Right renal cortex interstitium (tissue), 3 donors: Measurements from ENCODE around the gene FAM8A1. TPM values are rescaled to one million over a fixed set of nuclear protein-coding genes. Genes with fewer than 3 reads are reported as not detected.
"Not testable (repeated sequence)": the region's sequence is repeated elsewhere in the genome, so short reads cannot be mapped to it uniquely, and the experiment has no call there.

Experiments used
- DNase-seq, 3 donors: peaks; one replicate each; pipeline ENCODE4 v3.0.0-alpha.2; 2013; ENCODE audit warnings: low read depth in 3 of 3, low spot score in 2 of 3
- polyA plus RNA-seq, 3 donors: library from polyadenylated mRNA; unstranded; fragments of 120-200 nt; gene quantifications; one replicate each; pipeline ENCODE4 v1.2.1, GENCODE V29; 2013; ENCODE audit not compliant: insufficient read length in 3 of 3

The FAM8A1 gene
- polyA plus RNA-seq = 10 to 100 TPM; 43.9 to 50.1 (median 44.1) TPM

DNA sequence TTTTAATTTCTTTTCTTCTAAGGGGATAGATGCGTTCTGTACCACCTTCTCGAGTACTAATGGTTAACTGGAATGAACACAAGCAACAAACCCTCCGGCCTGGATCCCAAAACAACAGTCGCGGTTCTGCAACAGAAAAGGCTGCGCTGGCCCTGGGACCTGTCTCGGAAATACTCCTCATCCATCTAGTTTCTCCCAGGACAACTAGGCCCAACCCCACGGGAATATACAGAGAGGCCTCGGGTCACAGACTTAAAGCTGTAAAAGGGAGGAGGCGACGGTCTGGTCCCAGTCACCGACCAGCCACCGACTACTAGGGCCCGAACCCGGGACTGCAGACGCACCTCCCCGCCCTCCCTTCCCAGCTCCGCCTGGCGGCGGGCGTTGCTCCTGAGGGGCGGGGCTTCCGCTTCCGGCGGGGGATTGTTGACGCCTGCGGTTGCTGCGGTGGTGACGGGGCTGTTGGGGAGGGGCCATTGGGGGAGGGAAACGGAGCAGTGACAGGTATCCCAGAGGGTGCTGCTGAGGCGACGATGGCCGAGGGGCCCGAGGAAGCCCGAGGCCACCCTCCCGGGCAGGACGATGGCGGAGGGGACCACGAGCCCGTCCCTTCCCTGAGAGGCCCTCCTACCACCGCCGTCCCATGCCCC lies at the start of gene FAM8A1:
FAM8A1 (plus strand) TSS at position 426 of the 650 bp plus-strand sequence; CDS start at position 534, 108 bp downstream.
- peak; percentile 86 to 90 (median 87) for DNase-seq

- DNase-seq = no peak
Measured at GRCh38 chr6:17551383-17551958, 48.6 kb upstream of the FAM8A1 start.

DNA sequence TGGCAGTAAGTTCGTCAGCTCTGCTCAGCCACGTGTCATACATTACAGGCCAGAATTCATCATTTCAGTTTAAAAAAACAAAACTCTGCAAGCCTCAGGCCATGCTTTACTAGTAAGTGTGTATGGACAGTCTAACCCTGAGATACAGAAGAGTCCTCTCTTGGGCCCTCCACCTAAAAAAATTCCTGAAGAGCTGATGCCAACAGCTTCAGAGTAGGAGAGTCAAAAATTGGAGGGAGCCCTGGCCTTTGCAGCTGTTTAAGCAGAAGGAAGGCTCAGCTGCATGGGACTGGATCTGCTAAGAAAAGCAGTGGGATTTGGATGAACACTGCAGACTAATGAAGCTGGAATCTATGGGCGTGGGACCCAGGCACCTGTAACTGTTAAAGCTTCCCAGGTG lies 47.2 kb upstream of the FAM8A1 start:
- no peak for DNase-seq

DNA sequence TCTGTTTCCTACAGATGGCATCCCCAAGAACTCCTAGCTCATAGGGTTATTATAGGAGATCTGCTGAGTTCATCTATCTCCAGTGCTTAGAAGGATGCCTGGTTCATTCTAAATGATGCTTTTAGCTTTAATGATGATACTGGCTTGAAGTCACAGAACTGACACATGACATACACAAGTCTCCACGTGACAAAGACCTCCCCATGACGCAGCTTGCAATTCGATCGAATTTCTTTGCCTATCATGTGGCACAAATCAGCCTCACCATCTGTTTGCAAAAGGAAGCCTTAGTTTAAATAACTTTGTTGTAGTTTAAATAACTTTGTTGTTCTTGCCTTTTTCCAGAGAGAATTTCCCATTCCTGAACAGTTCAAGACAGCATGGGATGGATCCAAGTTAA lies 44.1 kb upstream of the FAM8A1 start:
- no peak for DNase-seq

GRCh38 chr6:17562636-17563035 lies 37.5 kb upstream of the FAM8A1 start:
- DNase-seq = no peak

GRCh38 chr6:17565399-17565798 lies 34.7 kb upstream of the FAM8A1 start:
- DNase-seq = no peak

GRCh38 chr6:17574866-17575560 lies 25.1 kb upstream of the FAM8A1 start:
- no peak for DNase-seq

DNA sequence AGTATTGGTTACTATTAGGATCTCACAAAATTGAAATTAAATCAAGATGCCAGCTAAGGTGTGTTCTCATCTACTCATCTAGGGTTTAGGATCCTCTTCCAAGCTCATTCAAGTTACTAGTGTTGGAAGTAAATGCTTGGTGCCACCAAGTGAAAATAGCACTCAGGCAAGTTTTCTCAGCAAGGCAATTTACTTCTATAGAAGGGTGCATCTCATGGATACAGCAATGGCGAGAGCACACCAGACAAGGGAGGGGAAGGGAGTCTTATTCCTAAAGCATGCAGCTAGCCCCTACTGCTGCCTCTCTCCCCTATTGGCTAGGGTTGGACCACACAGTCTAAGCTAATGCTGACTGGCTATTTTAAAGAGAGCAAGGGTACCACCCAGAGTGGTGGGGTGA lies 23.0 kb upstream of the FAM8A1 start:
- DNase-seq = no peak

DNA sequence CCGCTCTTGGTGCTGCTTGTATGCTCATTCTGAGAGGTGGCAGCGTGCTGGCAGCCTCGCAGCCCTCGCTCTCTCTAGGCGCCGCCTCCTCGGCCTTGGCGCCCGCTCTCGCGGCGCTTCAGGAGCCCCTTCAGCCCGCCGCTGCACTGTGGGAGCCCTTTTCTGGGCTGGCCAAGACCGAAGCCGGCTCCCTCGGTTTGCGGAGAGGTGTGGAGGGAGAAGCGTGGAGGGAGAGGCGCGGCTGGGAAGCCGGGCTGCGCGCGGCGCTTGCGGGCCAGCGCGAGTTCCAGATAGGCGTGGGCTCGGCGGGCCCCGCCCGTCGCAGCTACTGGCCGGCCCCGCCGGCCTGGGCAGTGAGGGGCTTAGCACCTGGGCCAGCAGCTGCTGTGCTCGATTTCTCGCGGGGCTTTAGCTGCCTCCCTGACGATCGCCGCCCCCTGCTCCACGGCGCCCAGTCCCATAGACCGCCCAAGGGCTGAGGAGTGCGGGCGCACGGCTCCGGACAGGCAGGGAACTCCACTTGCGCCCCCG lies 19.5 kb upstream of the FAM8A1 start:
- DNase-seq = peak in 2 of 3 donors; percentile 23 to 56

DNA sequence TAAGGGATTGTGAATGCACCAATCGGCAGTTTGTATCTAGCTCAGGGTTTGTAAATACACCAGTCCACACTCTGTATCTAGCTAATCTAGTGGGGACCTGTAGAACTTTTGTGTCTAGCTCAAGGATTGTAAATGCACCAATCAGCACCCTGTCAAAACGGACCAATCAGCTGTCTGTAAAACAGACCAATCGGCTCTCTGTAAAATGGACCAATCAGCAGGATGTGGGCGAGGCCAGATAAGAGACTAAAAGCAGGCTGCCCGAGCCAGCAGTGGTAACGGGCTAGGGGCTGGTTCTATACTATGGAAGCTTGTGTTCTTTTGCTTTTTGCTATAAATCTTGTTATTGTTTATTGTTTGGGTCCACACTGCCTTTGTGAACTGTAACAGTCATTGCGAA lies 18.8 kb upstream of the FAM8A1 start:
- not testable (repeated sequence) for DNase-seq

DNA sequence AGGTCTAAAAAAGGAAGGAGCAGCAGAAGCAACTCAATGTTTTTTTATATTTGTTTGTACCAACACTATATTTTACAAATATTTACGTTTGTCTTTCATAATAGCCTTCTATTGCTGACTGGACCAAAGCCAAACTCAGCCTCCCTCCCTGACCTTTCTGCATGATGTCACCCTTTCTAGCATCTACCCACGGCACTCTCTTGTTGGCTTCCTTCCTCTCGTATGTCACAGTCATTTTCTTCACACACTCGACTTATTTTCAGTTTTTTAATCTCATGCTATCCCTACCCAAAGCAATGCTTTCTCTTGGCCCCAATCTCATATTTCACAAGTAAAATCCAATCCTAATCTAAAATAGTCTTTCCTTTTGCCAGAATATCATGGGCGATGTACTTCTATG lies 16.3 kb upstream of the FAM8A1 start:
- no peak for DNase-seq

DNA sequence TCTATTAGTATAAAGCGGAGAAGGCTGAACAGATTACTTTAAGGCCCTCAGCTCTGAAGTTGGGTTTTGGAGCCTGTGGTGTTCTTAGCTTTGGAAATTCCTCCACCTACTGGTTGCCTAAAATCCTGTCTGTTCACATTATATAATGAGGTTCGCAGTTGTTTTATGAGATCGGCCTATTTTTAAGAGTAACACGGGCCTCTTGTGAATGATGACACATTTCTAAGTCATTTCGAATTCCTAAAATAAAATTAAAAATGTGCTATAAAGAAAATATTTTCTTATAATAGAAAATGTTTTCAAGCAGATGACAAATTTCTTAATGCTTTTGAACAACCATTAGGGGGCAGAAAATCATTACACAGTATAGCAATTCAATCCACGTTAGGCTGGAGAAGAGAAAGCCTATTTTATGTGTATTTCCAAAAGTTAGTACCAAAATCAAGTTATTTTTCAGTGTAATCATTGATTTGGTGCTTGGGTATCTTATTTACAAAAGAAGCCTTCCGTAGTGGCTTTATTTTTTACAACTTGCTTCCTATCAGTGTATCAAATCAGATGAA lies 15.8 kb upstream of the FAM8A1 start:
- DNase-seq = peak in 2 of 3 donors; percentile 71 to 74

- no peak for DNase-seq
Measured at GRCh38 chr6:17585766-17586490, 14.2 kb upstream of the FAM8A1 start.

DNA sequence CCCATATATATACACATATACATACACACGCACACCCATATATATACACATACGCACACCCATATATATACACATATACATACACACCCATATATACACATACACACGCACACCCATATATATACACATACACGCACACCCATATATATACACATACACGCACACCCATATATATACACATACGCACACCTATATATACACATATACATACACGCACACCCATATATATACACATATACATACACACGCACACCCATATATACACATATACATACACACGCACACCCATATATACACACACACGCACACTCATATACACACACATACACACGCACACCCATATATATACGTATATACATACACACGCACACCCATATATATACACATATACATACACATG lies 13.5 kb upstream of the FAM8A1 start:
- not testable (repeated sequence) for DNase-seq

DNA sequence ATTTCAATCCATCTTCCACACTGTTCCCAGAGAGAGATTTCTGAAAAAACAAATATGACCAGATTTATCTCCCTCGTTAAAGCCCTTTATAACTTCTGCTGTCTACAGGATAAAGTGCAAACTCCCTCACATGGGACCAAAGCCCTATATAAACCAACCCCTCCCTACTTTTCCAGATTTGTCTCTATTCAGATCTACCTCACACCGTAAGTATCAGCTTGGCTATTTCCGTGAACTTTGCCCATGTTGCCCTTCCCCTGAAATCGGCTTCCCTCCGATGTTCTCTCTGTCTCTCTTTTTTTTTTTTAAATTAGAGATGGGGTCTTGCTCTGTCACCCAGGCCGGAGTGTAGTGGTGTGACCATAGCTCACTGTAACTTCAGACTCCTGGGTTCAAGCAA lies 12.1 kb upstream of the FAM8A1 start:
- DNase-seq = no peak

DNA sequence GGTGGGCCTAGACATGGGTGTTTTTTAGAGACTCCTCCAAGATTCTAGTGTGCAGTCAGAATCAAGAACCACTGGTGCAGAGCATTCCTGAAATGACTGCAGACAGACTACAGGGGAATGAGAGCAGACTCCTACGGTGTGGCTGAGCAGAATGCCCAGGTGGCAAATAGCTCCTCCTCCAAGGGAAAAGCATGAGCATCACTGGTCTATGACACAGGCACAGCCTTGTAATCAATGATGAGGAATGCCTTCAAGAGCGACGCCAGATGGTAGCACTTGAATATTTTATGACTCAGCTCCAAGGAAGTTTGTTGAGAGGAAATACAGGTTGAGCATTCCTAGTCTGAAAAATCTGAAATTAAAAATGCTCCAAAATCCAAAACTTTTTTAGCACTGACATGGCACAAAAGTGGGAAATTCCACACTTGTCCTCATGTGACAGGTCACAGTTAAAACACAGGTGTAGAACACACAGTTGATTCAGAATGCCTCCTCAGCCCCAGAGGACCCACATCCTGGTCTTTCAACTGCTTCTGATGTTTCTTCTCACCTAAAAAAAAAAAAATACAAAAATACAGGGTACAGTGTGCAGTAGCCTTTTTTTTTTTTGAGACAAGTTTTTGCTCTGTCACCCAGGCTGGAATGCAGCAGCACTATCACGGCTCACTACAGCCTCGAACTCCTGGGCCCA lies 10.6 kb upstream of the FAM8A1 start:
- DNase-seq = no peak

DNA sequence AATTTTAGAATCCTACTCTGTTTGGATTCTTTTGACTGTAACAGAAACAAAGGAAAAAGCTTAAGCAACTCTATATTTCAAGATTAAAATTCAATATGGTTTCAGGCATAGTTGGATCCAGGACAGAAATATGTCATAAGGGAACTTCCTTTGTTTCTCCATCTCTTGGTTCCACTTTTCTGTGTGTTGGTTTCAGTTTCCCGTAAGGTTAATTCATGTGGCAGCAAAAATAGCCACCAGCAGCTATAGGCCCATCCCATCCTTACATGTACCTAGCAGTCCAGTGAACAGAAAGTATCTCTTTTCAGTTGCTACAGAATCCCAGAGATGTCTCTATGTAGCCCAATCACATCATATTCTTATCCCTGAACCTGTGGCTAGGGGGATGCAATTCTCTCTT lies 8.8 kb upstream of the FAM8A1 start:
- DNase-seq = no peak

GRCh38 chr6:17593246-17593645 lies 6.9 kb upstream of the FAM8A1 start:
- no peak for DNase-seq

GRCh38 chr6:17596085-17596484 lies 4.0 kb upstream of the FAM8A1 start:
- DNase-seq = no peak
